Measurements from ENCODE around the gene RSPH3.
"Not testable (repeated sequence)": the region's sequence is repeated elsewhere in the genome, so short reads cannot be mapped to it uniquely, and the experiment has no call there.

Gene RSPH3

GRCh38 chr6:158958504-158959386 is 41.3 kb downstream of the RSPH3 start:
- H3K4me3 ChIP-seq (ENCODE audit: low read depth in 1 of 2, low read length in 2 of 2) = no peak overlapping the region
- H3K27me3 ChIP-seq (ENCODE audit: control insufficient read depth in 1 of 2, insufficient read depth in 2 of 2, low read length in 2 of 2) = no peaks in the 10 kb centered on the region
- H3K9ac ChIP-seq (ENCODE audit: low read depth in 1 of 2, low read length in 2 of 2) = no peak overlapping the region
- H3K4me1 ChIP-seq (ENCODE audit: control insufficient read depth in 1 of 2, insufficient read depth in 2 of 2, low read length in 2 of 2) = peaks cover 10 to 13% of the 10 kb centered on the region in 2 donors
- no peaks in the 10 kb centered on the region for H3K9me3 ChIP-seq (ENCODE audit: control insufficient read depth in 1 of 2, low read length in 2 of 2)
- H3K36me3 ChIP-seq (ENCODE audit: control insufficient read depth in 1 of 2, insufficient read depth in 2 of 2, low read length in 2 of 2) = no peaks in the 10 kb centered on the region
- H3K27ac ChIP-seq (ENCODE audit: low read depth, low read length) = no peak overlapping the region

- no peaks in the 10 kb centered on the region for H3K36me3 ChIP-seq (ENCODE audit: control insufficient read depth in 1 of 2, insufficient read depth in 2 of 2, low read length in 2 of 2)
- no peak overlapping the region for H3K4me3 ChIP-seq (ENCODE audit: low read depth in 1 of 2, low read length in 2 of 2)
- H3K9ac ChIP-seq (ENCODE audit: low read depth in 1 of 2, low read length in 2 of 2) = no peak overlapping the region
- no peak overlapping the region for H3K27ac ChIP-seq (ENCODE audit: low read depth, low read length)
- H3K4me1 ChIP-seq (ENCODE audit: control insufficient read depth in 1 of 2, insufficient read depth in 2 of 2, low read length in 2 of 2) = peaks cover 10 to 13% of the 10 kb centered on the region in 2 donors
- no peaks in the 10 kb centered on the region for H3K9me3 ChIP-seq (ENCODE audit: control insufficient read depth in 1 of 2, low read length in 2 of 2)
- no peaks in the 10 kb centered on the region for H3K27me3 ChIP-seq (ENCODE audit: control insufficient read depth in 1 of 2, insufficient read depth in 2 of 2, low read length in 2 of 2)
These were observed 44.7 kb downstream of the RSPH3 start for GRCh38 chr6:158955255-158955654.

- Histone ChIP-seq H3K27ac (ENCODE audit: low read depth, low read length) (no peak overlapping the region), H3K27me3 (ENCODE audit: control insufficient read depth in 1 of 2, insufficient read depth in 2 of 2, low read length in 2 of 2) (no peaks in the 10 kb centered on the region), H3K4me1 (ENCODE audit: control insufficient read depth in 1 of 2, insufficient read depth in 2 of 2, low read length in 2 of 2) (peaks cover 10 to 13% of the 10 kb centered on the region in 2 donors), H3K9ac (ENCODE audit: low read depth in 1 of 2, low read length in 2 of 2) (no peak overlapping the region), H3K36me3 (ENCODE audit: control insufficient read depth in 1 of 2, insufficient read depth in 2 of 2, low read length in 2 of 2) (no peaks in the 10 kb centered on the region), H3K9me3 (ENCODE audit: control insufficient read depth in 1 of 2, low read length in 2 of 2) (no peaks in the 10 kb centered on the region), H3K4me3 (ENCODE audit: low read depth in 1 of 2, low read length in 2 of 2) (no peak overlapping the region)
These were observed 45.2 kb downstream of the RSPH3 start for GRCh38 chr6:158954753-158955152.

GRCh38 chr6:158952011-158952410 is 48.0 kb downstream of the RSPH3 start:
- not testable (repeated sequence) for H3K9ac ChIP-seq (ENCODE audit: low read depth in 1 of 2, low read length in 2 of 2); H3K27ac ChIP-seq (ENCODE audit: low read depth, low read length); H3K27me3 ChIP-seq (ENCODE audit: control insufficient read depth in 1 of 2, insufficient read depth in 2 of 2, low read length in 2 of 2); H3K9me3 ChIP-seq (ENCODE audit: control insufficient read depth in 1 of 2, low read length in 2 of 2); H3K36me3 ChIP-seq (ENCODE audit: control insufficient read depth in 1 of 2, insufficient read depth in 2 of 2, low read length in 2 of 2); H3K4me1 ChIP-seq (ENCODE audit: control insufficient read depth in 1 of 2, insufficient read depth in 2 of 2, low read length in 2 of 2); H3K4me3 ChIP-seq (ENCODE audit: low read depth in 1 of 2, low read length in 2 of 2)

GRCh38 chr6:158951565-158951964 is 48.4 kb downstream of the RSPH3 start:
- H3K4me3 ChIP-seq (ENCODE audit: low read depth in 1 of 2, low read length in 2 of 2); H3K4me1 ChIP-seq (ENCODE audit: control insufficient read depth in 1 of 2, insufficient read depth in 2 of 2, low read length in 2 of 2); H3K36me3 ChIP-seq (ENCODE audit: control insufficient read depth in 1 of 2, insufficient read depth in 2 of 2, low read length in 2 of 2); H3K27me3 ChIP-seq (ENCODE audit: control insufficient read depth in 1 of 2, insufficient read depth in 2 of 2, low read length in 2 of 2); H3K27ac ChIP-seq (ENCODE audit: low read depth, low read length); H3K9me3 ChIP-seq (ENCODE audit: control insufficient read depth in 1 of 2, low read length in 2 of 2); H3K9ac ChIP-seq (ENCODE audit: low read depth in 1 of 2, low read length in 2 of 2): not testable (repeated sequence)

- Histone ChIP-seq H3K27me3 (ENCODE audit: control insufficient read depth in 1 of 2, insufficient read depth in 2 of 2, low read length in 2 of 2) (no peaks in the 10 kb centered on the region), H3K9ac (ENCODE audit: low read depth in 1 of 2, low read length in 2 of 2) (no peak overlapping the region), H3K4me3 (ENCODE audit: low read depth in 1 of 2, low read length in 2 of 2) (no peak overlapping the region), H3K27ac (ENCODE audit: low read depth, low read length) (no peak overlapping the region), H3K9me3 (ENCODE audit: control insufficient read depth in 1 of 2, low read length in 2 of 2) (no peaks in the 10 kb centered on the region), H3K36me3 (ENCODE audit: control insufficient read depth in 1 of 2, insufficient read depth in 2 of 2, low read length in 2 of 2) (no peaks in the 10 kb centered on the region), H3K4me1 (ENCODE audit: control insufficient read depth in 1 of 2, insufficient read depth in 2 of 2, low read length in 2 of 2) (no peaks in the 10 kb centered on the region)
These were observed 52.7 kb downstream of the RSPH3 start for GRCh38 chr6:158947284-158947683.

- H3K36me3 ChIP-seq (ENCODE audit: control insufficient read depth in 1 of 2, insufficient read depth in 2 of 2, low read length in 2 of 2) = no peaks in the 10 kb centered on the region
These were observed 56.5 kb downstream of the RSPH3 start for GRCh38 chr6:158943380-158944032.

GRCh38 chr6:158942349-158942748 is 57.7 kb downstream of the RSPH3 start:
- Histone ChIP-seq H3K27ac (ENCODE audit: low read depth, low read length) (no peak overlapping the region), H3K9ac (ENCODE audit: low read depth in 1 of 2, low read length in 2 of 2) (no peak overlapping the region), H3K4me1 (ENCODE audit: control insufficient read depth in 1 of 2, insufficient read depth in 2 of 2, low read length in 2 of 2) (peaks cover 3 to 7% of the 10 kb centered on the region in 2 donors), H3K27me3 (ENCODE audit: control insufficient read depth in 1 of 2, insufficient read depth in 2 of 2, low read length in 2 of 2) (no peaks in the 10 kb centered on the region), H3K4me3 (ENCODE audit: low read depth in 1 of 2, low read length in 2 of 2) (no peak overlapping the region), H3K36me3 (ENCODE audit: control insufficient read depth in 1 of 2, insufficient read depth in 2 of 2, low read length in 2 of 2) (no peaks in the 10 kb centered on the region), H3K9me3 (ENCODE audit: control insufficient read depth in 1 of 2, low read length in 2 of 2) (no peaks in the 10 kb centered on the region)

More at GRCh38 chr6:158943380-158944032, 56.5 kb downstream of the RSPH3 start:
- H3K9me3 ChIP-seq (ENCODE audit: control insufficient read depth in 1 of 2, low read length in 2 of 2) = no peaks in the 10 kb centered on the region
- H3K27ac ChIP-seq (ENCODE audit: low read depth, low read length) = no peak overlapping the region
- no peak overlapping the region for H3K4me3 ChIP-seq (ENCODE audit: low read depth in 1 of 2, low read length in 2 of 2)
- peaks cover 3 to 7% of the 10 kb centered on the region in 2 donors for H3K4me1 ChIP-seq (ENCODE audit: control insufficient read depth in 1 of 2, insufficient read depth in 2 of 2, low read length in 2 of 2)
- no peak overlapping the region for H3K9ac ChIP-seq (ENCODE audit: low read depth in 1 of 2, low read length in 2 of 2)
- no peaks in the 10 kb centered on the region for H3K27me3 ChIP-seq (ENCODE audit: control insufficient read depth in 1 of 2, insufficient read depth in 2 of 2, low read length in 2 of 2)

GRCh38 chr6:158941246-158941645 is 58.8 kb downstream of the RSPH3 start:
- Histone ChIP-seq H3K27me3 (ENCODE audit: control insufficient read depth in 1 of 2, insufficient read depth in 2 of 2, low read length in 2 of 2) (no peaks in the 10 kb centered on the region), H3K4me1 (ENCODE audit: control insufficient read depth in 1 of 2, insufficient read depth in 2 of 2, low read length in 2 of 2) (peaks cover 3 to 7% of the 10 kb centered on the region in 2 donors)

More at GRCh38 chr6:158941246-158941645, 58.8 kb downstream of the RSPH3 start:
- H3K4me3 ChIP-seq (ENCODE audit: low read depth in 1 of 2, low read length in 2 of 2) = no peak overlapping the region
- H3K27ac ChIP-seq (ENCODE audit: low read depth, low read length) = no peak overlapping the region
- H3K9me3 ChIP-seq (ENCODE audit: control insufficient read depth in 1 of 2, low read length in 2 of 2) = no peaks in the 10 kb centered on the region
- no peaks in the 10 kb centered on the region for H3K36me3 ChIP-seq (ENCODE audit: control insufficient read depth in 1 of 2, insufficient read depth in 2 of 2, low read length in 2 of 2)
- no peak overlapping the region for H3K9ac ChIP-seq (ENCODE audit: low read depth in 1 of 2, low read length in 2 of 2)

Measured in duodenal mucosa (tissue), 2 donors.